ENCODE results near the gene SRPK3.

The SRPK3 gene

DNA sequence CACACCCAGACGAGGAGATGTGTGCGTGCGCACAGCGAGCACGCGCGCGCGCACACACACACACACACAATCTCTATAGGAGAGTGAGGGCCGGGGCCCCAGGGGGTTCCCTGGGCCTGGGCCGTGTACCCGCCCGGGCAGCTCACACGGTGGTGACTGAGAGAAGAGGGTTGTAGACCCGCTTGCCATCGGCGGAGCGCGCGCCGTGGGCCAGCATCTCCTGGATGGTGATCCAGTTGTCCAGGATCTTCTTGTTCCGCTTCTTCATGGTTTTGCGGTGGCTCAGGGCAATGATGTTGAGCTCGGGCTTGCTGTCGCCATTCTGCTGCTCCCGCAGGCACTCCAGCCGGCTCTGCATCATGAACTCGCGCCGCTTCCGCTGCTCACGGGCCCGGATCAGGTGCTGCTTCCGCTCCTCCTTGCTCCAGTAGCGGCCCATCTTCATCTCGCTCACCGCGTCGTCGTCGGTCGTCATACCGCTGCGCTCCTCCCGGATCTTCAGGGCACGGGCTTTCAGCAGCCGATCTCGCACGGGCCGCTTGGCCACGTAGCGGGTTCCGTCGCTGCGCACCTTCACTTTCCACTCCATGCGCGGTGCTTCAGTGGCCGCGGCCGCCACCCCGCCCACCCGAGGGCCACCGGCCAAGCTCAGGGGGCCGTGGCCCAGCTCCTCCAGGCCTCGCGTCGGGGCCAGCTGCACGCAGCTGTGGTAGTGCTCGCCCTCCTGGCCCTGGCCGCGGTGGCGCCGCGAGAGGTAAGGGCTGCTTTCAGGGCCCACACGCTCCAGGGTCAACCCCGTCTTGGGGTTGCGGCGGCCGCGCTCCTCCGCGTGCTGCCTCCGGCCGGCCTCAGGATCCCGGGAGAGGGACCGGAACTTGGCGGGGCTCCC lies 22.6 kb downstream of the SRPK3 start:
- Histone ChIP-seq H3K36me3 (ENCODE audit: control insufficient read depth, insufficient read depth, low read length) (no peaks in the 10 kb centered on the region), H2AK5ac (ENCODE audit: low read length) (no peak overlapping the region), H2BK5ac (ENCODE audit: low read length) (no peak overlapping the region), H3K27me3 (ENCODE audit: insufficient read depth, low read length, poor library complexity) (no peaks in the 10 kb centered on the region), H3K56ac (ENCODE audit: low read length) (no peak overlapping the region), H2BK120ac (ENCODE audit: low read depth, low read length) (no peak overlapping the region), H3K9ac (ENCODE audit: low read length) (no peak overlapping the region), H3K27ac (ENCODE audit: low read depth, low read length) (no peak overlapping the region), H3K4me1 (ENCODE audit: control insufficient read depth, low read depth, low read length) (no peaks in the 10 kb centered on the region), H3K4ac (ENCODE audit: low read depth, low read length) (no peak overlapping the region), H3K18ac (ENCODE audit: low read length) (no peak overlapping the region), H3K4me2 (ENCODE audit: low read length) (no peak overlapping the region), H3K4me3 (ENCODE audit: low read length) (no peak overlapping the region), H4K8ac (ENCODE audit: low read depth, low read length) (no peak overlapping the region), H3K79me2 (ENCODE audit: control insufficient read depth, insufficient read depth, low read length) (no peaks in the 10 kb centered on the region), H2BK15ac (replicated peaks; ENCODE audit: low read depth) (no peak overlapping the region), H3K79me1 (ENCODE audit: low read length) (no peaks in the 10 kb centered on the region), H3K23ac (ENCODE audit: low read length) (no peak overlapping the region), H4K5ac (ENCODE audit: low read length) (no peak overlapping the region)
- no peak for DNase-seq
- no CpG with 5 or more reads among the region's 87 CpGs for WGBS (ENCODE audit: extremely low coverage, insufficient coverage, low lambda C conversion rate)

DNA sequence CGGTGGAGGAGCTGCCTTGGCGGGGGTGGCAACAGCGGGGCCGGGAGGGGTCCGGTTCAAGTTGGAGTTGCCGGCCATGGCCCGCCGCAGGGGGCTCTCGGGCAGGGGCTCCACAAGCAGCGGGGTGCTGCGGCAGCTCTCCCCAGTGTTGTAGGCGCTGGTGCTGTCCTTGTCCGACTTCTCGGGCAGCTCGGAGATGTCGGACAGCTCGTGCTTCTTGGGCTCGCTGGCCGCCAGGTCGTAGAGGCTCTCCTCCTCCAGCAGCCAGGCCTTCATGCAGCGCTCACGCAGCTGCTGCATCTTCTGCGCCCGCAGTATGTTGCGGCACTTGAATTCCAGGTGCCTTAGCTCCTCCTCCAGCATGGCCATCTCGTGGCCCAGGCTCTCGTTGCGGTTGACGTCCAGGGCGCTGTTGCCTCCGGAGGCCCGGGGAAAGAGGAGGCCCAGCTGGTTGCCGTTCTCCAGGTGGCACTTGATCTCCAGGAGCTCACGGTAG lies 23.3 kb downstream of the SRPK3 start:
- H2AK5ac ChIP-seq (ENCODE audit: low read length): no peak overlapping the region
- no peak overlapping the region for H2BK120ac ChIP-seq (ENCODE audit: low read depth, low read length)
- DNase-seq: no peak
- no CpG with 5 or more reads among the region's 34 CpGs for WGBS (ENCODE audit: extremely low coverage, insufficient coverage, low lambda C conversion rate)
- no peak overlapping the region for H3K27ac ChIP-seq (ENCODE audit: low read depth, low read length)
- H2BK5ac ChIP-seq (ENCODE audit: low read length): no peak overlapping the region
- no peak overlapping the region for H2BK15ac ChIP-seq (replicated peaks; ENCODE audit: low read depth)
- no peak overlapping the region for H3K4ac ChIP-seq (ENCODE audit: low read depth, low read length)
- no peak overlapping the region for H3K23ac ChIP-seq (ENCODE audit: low read length)
- H3K79me1 ChIP-seq (ENCODE audit: low read length): no peaks in the 10 kb centered on the region
- H3K9ac ChIP-seq (ENCODE audit: low read length): no peak overlapping the region
- no peak overlapping the region for H3K4me2 ChIP-seq (ENCODE audit: low read length)
- H3K27me3 ChIP-seq (ENCODE audit: insufficient read depth, low read length, poor library complexity): no peaks in the 10 kb centered on the region
- H4K5ac ChIP-seq (ENCODE audit: low read length): no peak overlapping the region
- H3K79me2 ChIP-seq (ENCODE audit: control insufficient read depth, insufficient read depth, low read length): no peaks in the 10 kb centered on the region
- H4K8ac ChIP-seq (ENCODE audit: low read depth, low read length): no peak overlapping the region
- H3K36me3 ChIP-seq (ENCODE audit: control insufficient read depth, insufficient read depth, low read length): no peaks in the 10 kb centered on the region
- no peaks in the 10 kb centered on the region for H3K4me1 ChIP-seq (ENCODE audit: control insufficient read depth, low read depth, low read length)
- no peak overlapping the region for H3K4me3 ChIP-seq (ENCODE audit: low read length)
- no peak overlapping the region for H3K18ac ChIP-seq (ENCODE audit: low read length)
- no peak overlapping the region for H3K56ac ChIP-seq (ENCODE audit: low read length)

DNA sequence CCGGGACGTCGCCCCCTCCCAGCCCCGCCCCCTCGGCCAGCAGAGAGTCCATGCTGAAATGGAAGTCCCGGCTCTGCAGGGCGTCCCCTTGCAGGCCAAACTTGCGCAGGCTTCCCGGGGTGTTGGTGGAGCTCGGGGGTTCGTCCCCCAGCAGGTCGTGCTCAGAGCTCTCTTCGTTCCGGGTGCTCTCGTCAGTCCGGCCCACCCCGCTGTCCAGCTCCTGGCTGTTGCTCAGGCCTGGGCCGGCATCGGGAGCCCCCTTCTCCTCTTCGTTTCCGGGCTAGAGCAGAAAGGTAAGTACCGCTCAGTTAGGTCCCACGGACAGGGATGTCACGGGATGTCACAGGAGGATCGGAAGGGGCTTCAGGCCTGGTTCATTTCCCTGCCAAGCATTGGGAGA lies 23.8 kb downstream of the SRPK3 start:
- Histone ChIP-seq H3K18ac (ENCODE audit: low read length) (no peak overlapping the region), H3K4me2 (ENCODE audit: low read length) (no peak overlapping the region), H3K4me3 (ENCODE audit: low read length) (no peak overlapping the region), H2BK5ac (ENCODE audit: low read length) (no peak overlapping the region), H4K5ac (ENCODE audit: low read length) (no peak overlapping the region), H3K79me2 (ENCODE audit: control insufficient read depth, insufficient read depth, low read length) (no peaks in the 10 kb centered on the region), H3K4me1 (ENCODE audit: control insufficient read depth, low read depth, low read length) (no peaks in the 10 kb centered on the region), H3K9ac (ENCODE audit: low read length) (no peak overlapping the region), H2AK5ac (ENCODE audit: low read length) (no peak overlapping the region), H3K79me1 (ENCODE audit: low read length) (no peaks in the 10 kb centered on the region), H2BK15ac (replicated peaks; ENCODE audit: low read depth) (no peak overlapping the region), H3K23ac (ENCODE audit: low read length) (no peak overlapping the region), H3K4ac (ENCODE audit: low read depth, low read length) (no peak overlapping the region), H3K56ac (ENCODE audit: low read length) (no peak overlapping the region), H2BK120ac (ENCODE audit: low read depth, low read length) (no peak overlapping the region), H4K8ac (ENCODE audit: low read depth, low read length) (no peak overlapping the region), H3K27me3 (ENCODE audit: insufficient read depth, low read length, poor library complexity) (no peaks in the 10 kb centered on the region), H3K36me3 (ENCODE audit: control insufficient read depth, insufficient read depth, low read length) (no peaks in the 10 kb centered on the region), H3K27ac (ENCODE audit: low read depth, low read length) (no peak overlapping the region)
- DNase-seq: no peak
- no CpG with 5 or more reads among the region's 25 CpGs for WGBS (ENCODE audit: extremely low coverage, insufficient coverage, low lambda C conversion rate)

DNA sequence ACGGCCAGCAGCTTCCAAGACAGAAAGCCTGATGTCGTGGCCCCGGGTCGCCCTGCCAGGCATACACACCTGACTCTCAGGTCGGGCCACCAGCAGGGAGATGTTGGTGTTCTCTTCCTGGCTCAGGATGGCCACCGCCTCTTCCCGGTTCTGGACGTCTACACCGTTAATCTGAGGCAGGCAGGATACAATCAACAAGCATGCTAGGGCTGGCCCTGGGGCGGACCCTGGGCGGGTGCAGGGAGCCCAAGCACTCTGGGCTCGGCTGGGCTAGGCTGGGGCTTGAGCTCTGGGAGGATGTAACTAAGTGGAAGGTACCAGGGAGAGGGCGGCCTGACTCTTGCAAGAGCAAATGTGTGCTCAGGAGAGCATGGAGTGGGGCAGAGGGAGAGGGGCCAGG lies 24.6 kb downstream of the SRPK3 start:
- H3K27me3 ChIP-seq (ENCODE audit: insufficient read depth, low read length, poor library complexity): no peaks in the 10 kb centered on the region
- H3K36me3 ChIP-seq (ENCODE audit: control insufficient read depth, insufficient read depth, low read length): no peaks in the 10 kb centered on the region
- H3K4me1 ChIP-seq (ENCODE audit: control insufficient read depth, low read depth, low read length): no peaks in the 10 kb centered on the region
- no peak overlapping the region for H3K18ac ChIP-seq (ENCODE audit: low read length)
- H4K8ac ChIP-seq (ENCODE audit: low read depth, low read length): no peak overlapping the region
- no peak overlapping the region for H3K4me3 ChIP-seq (ENCODE audit: low read length)
- no peak for DNase-seq
- H4K5ac ChIP-seq (ENCODE audit: low read length): no peak overlapping the region
- H2BK15ac ChIP-seq (replicated peaks; ENCODE audit: low read depth): no peak overlapping the region
- no peak overlapping the region for H2AK5ac ChIP-seq (ENCODE audit: low read length)
- no peak overlapping the region for H3K4me2 ChIP-seq (ENCODE audit: low read length)
- peaks cover 2% of the 10 kb centered on the region for H3K79me2 ChIP-seq (ENCODE audit: control insufficient read depth, insufficient read depth, low read length)
- H3K56ac ChIP-seq (ENCODE audit: low read length): no peak overlapping the region
- no peak overlapping the region for H3K27ac ChIP-seq (ENCODE audit: low read depth, low read length)
- H3K23ac ChIP-seq (ENCODE audit: low read length): no peak overlapping the region
- H3K9ac ChIP-seq (ENCODE audit: low read length): no peak overlapping the region
- no peak overlapping the region for H2BK5ac ChIP-seq (ENCODE audit: low read length)
- no peak overlapping the region for H2BK120ac ChIP-seq (ENCODE audit: low read depth, low read length)
- no peak overlapping the region for H3K4ac ChIP-seq (ENCODE audit: low read depth, low read length)
- no peaks in the 10 kb centered on the region for H3K79me1 ChIP-seq (ENCODE audit: low read length)
- WGBS (ENCODE audit: extremely low coverage, insufficient coverage, low lambda C conversion rate): no CpG with 5 or more reads among the region's 13 CpGs

DNA sequence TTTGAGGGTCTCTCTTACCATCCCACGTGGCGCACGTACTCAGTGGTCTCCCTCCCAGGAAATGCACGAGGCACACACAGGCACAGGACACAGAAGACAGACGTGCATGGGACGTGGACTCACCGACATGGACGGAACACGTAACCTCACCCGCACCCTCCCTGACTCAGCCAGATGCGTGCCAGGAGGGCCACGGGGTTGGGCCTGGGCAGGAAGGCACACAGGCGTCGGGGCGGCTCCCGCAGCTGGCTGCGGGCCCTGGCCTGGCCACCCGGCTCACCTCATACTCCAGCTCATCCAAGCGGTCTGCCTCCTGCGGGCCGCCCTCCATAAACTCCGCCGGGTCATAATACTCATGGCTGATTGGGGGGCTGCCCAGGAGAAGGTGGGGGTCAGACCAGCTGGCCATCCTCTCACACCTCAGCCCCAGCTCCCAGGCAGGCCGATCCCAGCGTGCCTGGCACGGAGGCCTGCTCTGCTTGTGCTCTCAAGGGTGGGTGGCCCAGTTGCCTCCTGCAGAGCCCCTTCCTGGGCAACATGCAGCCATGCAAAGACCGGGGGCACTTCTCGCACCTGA lies 26.2 kb downstream of the SRPK3 start:
- Histone ChIP-seq H3K4me3 (ENCODE audit: low read length) (no peak overlapping the region), H2BK120ac (ENCODE audit: low read depth, low read length) (no peak overlapping the region), H2AK5ac (ENCODE audit: low read length) (no peak overlapping the region), H3K27ac (ENCODE audit: low read depth, low read length) (no peak overlapping the region), H4K8ac (ENCODE audit: low read depth, low read length) (no peak overlapping the region), H3K79me2 (ENCODE audit: control insufficient read depth, insufficient read depth, low read length) (peaks cover 5% of the 10 kb centered on the region), H4K5ac (ENCODE audit: low read length) (no peak overlapping the region), H3K56ac (ENCODE audit: low read length) (no peak overlapping the region), H3K79me1 (ENCODE audit: low read length) (no peaks in the 10 kb centered on the region), H2BK15ac (replicated peaks; ENCODE audit: low read depth) (no peak overlapping the region), H3K9ac (ENCODE audit: low read length) (no peak overlapping the region), H3K4ac (ENCODE audit: low read depth, low read length) (no peak overlapping the region), H3K36me3 (ENCODE audit: control insufficient read depth, insufficient read depth, low read length) (no peaks in the 10 kb centered on the region), H3K27me3 (ENCODE audit: insufficient read depth, low read length, poor library complexity) (no peaks in the 10 kb centered on the region), H3K4me1 (ENCODE audit: control insufficient read depth, low read depth, low read length) (no peaks in the 10 kb centered on the region), H2BK5ac (ENCODE audit: low read length) (no peak overlapping the region), H3K18ac (ENCODE audit: low read length) (no peak overlapping the region), H3K4me2 (ENCODE audit: low read length) (no peak overlapping the region), H3K23ac (ENCODE audit: low read length) (no peak overlapping the region)
- no CpG with 5 or more reads among the region's 28 CpGs for WGBS (ENCODE audit: extremely low coverage, insufficient coverage, low lambda C conversion rate)
- DNase-seq: no peak
